Smooth muscle cell (in vitro differentiated cells): ENCODE data around the gene ELF1. TPM values are rescaled to one million over a fixed set of nuclear protein-coding genes. Genes with fewer than 3 reads are reported as not detected.

Experiments
- DNase-seq: peaks from one replicate; lab custom pipeline; 2025; ENCODE audit not compliant: unreplicated experiment; lab: John Stamatoyannopoulos, UW
- H2AFZ ChIP-seq: fragments of 200-600 bp; sonication (generic); 2 replicates; pipeline ENCODE4 v1.6.0; 2016; ENCODE audit warnings: antibody characterized with exemption, low read depth, mild to moderate bottlenecking
- H3F3A ChIP-seq: fragments of 200-600 bp; sonication (generic); 2 replicates; pipeline ENCODE4 v1.6.0; 2017; ENCODE audit warnings: antibody characterized with exemption, low read depth
- H3K27ac ChIP-seq: fragments of 200-600 bp; sonication (generic); 2 replicates; pipeline ENCODE4 v1.5.1; 2016; ENCODE audit warnings: low read depth, mild to moderate bottlenecking
- H3K27me3 ChIP-seq: fragments of 200-600 bp; sonication (generic); 2 replicates; pipeline ENCODE4 v1.6.1; 2016; ENCODE audit warnings: low read depth, mild to moderate bottlenecking
- H3K36me3 ChIP-seq: fragments of 200-600 bp; sonication (generic); 2 replicates; pipeline ENCODE4 v1.5.1; 2016; ENCODE audit warnings: low read depth
- H3K4me1 ChIP-seq: fragments of 200-600 bp; sonication (generic); 2 replicates; pipeline ENCODE4 v1.5.1; 2016; ENCODE audit warnings: low read depth
- H3K4me2 ChIP-seq: fragments of 200-600 bp; sonication (generic); 2 replicates; pipeline ENCODE4 v1.6.0; 2016; ENCODE audit warnings: mild to moderate bottlenecking
- H3K4me3 ChIP-seq: fragments of 200-600 bp; sonication (generic); 2 replicates; pipeline ENCODE4 v1.5.1; 2016; ENCODE audit warnings: mild to moderate bottlenecking
- H3K79me2 ChIP-seq: fragments of 200-600 bp; sonication (generic); 2 replicates; pipeline ENCODE4 v1.6.0; 2016; ENCODE audit warnings: low read depth, mild to moderate bottlenecking
- H3K9ac ChIP-seq: fragments of 200-600 bp; sonication (generic); 2 replicates; pipeline ENCODE4 v1.6.0; 2016; ENCODE audit warnings: low read depth
- H3K9me3 ChIP-seq: fragments of 200-600 bp; sonication (generic); replicated peaks from 2 replicates; pipeline ENCODE4 v1.5.1; 2016; ENCODE audit warnings: low read depth
- H4K20me1 ChIP-seq: fragments of 200-600 bp; sonication (generic); 2 replicates; pipeline ENCODE4 v1.6.0; 2016; ENCODE audit warnings: low read depth
- CTCF ChIP-seq: fragments of 200-600 bp; sonication (generic); IDR thresholded peaks from 2 replicates; pipeline ENCODE4 v1.5.1; 2017; ENCODE audit warnings: borderline replicate concordance, mild to moderate bottlenecking, antibody characterized with exemption; ENCODE audit not compliant: insufficient read depth, poor library complexity, severe bottlenecking
- WGBS: methylation state at CpG from one replicate; pipeline ENCODE4 v1.1.7; 2016; ENCODE audit warnings: low lambda C conversion rate; 5-methylcytosine and 5-hydroxymethylcytosine counted together
- polyA plus RNA-seq: library from polyadenylated mRNA; unstranded; fragments of >200 nt; fragmentation: Nextera tagmentation; extraction: Ambion mirVana; gene quantifications from 2 replicates; pipeline ENCODE4 v1.2.1, GENCODE V29; 2016
- total RNA-seq: library from RNA; depleted of rRNA; stranded (reverse); fragments of >200 nt; gene quantifications from 2 replicates; pipeline ENCODE4 v1.2.3, GENCODE V29; 2014

ELF1 gene
- total and polyA plus RNA-seq, 2 experiments from 2014 or later: 21.2 to 53.1 TPM

- Histone ChIP-seq H3K4me1 (peaks cover 34% of the 10 kb centered on the region), H4K20me1 (peaks cover 30% of the 10 kb centered on the region), H3K4me3 (peak overlapping the region; percentile 89), H2AFZ (peak overlapping the region; percentile 86), H3F3A (peaks cover 17% of the 10 kb centered on the region), H3K27ac (peak overlapping the region; percentile 98), H3K79me2 (peaks cover 68% of the 10 kb centered on the region), H3K9ac (peak overlapping the region; percentile 97), H3K4me2 (peak overlapping the region; percentile 98), H3K9me3 (no peaks in the 10 kb centered on the region), H3K36me3 (peaks cover 17% of the 10 kb centered on the region), H3K27me3 (no peaks in the 10 kb centered on the region)
- no peak for DNase-seq
- TF ChIP-seq CTCF: no peak
- WGBS: 5% methylated on average over 23 of the region's 24 CpGs
Observed at GRCh38 chr13:41061914-41062837, 43.1 kb upstream of the ELF1 start.

- Histone ChIP-seq H3F3A (peaks cover 17% of the 10 kb centered on the region), H3K9me3 (no peaks in the 10 kb centered on the region), H3K4me3 (peak within 1 kb of the TSS; percentile 89), H3K36me3 (peaks cover 10% of the 10 kb centered on the region), H3K27ac (peak within 1 kb of the TSS; percentile 98), H4K20me1 (peaks cover 39% of the 10 kb centered on the region), H3K79me2 (peaks cover 74% of the 10 kb centered on the region), H2AFZ (peak within 1 kb of the TSS; percentile 86), H3K9ac (peak within 1 kb of the TSS; percentile 97), H3K4me2 (peak within 1 kb of the TSS; percentile 98), H3K27me3 (no peaks in the 10 kb centered on the region), H3K4me1 (peaks cover 34% of the 10 kb centered on the region)
- DNase-seq: peak; percentile 96
- TF ChIP-seq CTCF: no peak
- under 1% methylated on average over 66 of the region's 71 CpGs for WGBS
Observed at GRCh38 chr13:41061075-41061913, 42.2 kb upstream of the ELF1 start, which contains the start of gene WBP4. Gene WBP4 (plus strand): TSS chr13:41061509. CDS start chr13:41061674, 165 bp downstream.

- WGBS: under 1% methylated on average over 32 of the region's 35 CpGs
- TF ChIP-seq CTCF: no peak
- H3F3A ChIP-seq: peaks cover 17% of the 10 kb centered on the region
- H3K4me2 ChIP-seq: peak overlapping the region; percentile 98
- peak overlapping the region; percentile 86 for H2AFZ ChIP-seq
- H3K9me3 ChIP-seq: no peaks in the 10 kb centered on the region
- H3K27me3 ChIP-seq: no peaks in the 10 kb centered on the region
- H3K36me3 ChIP-seq: peaks cover 6% of the 10 kb centered on the region
- peak overlapping the region; percentile 97 for H3K9ac ChIP-seq
- DNase-seq: peak; percentile 91
- H3K27ac ChIP-seq: peak overlapping the region; percentile 98
- peak overlapping the region; percentile 89 for H3K4me3 ChIP-seq
- H3K4me1 ChIP-seq: peaks cover 34% of the 10 kb centered on the region
- peaks cover 74% of the 10 kb centered on the region for H3K79me2 ChIP-seq
- H4K20me1 ChIP-seq: peaks cover 45% of the 10 kb centered on the region
Observed at GRCh38 chr13:41060724-41061074, 41.6 kb upstream of the ELF1 start.
